GM12892 (cell line): ENCODE data around the gene CDC45.

Experiments
- DNase-seq: peaks from one replicate; pipeline ENCODE4 v3.0.0; 2011; ENCODE audit not compliant: insufficient read length
- FAIRE-seq: peaks from 2 replicates; lab custom pipeline; 2011; peaks lifted over from hg19 to GRCh38; lab: Jason Lieb, UNC
- POLR2A ChIP-seq: IDR thresholded peaks from 2 replicates; pipeline ENCODE4 v1.6.1; 2011; ENCODE audit warnings: low read depth, low read length, control low read depth
- POLR2AphosphoS5 ChIP-seq: IDR thresholded peaks from 2 replicates; pipeline ENCODE4 v1.6.1; 2011; ENCODE audit warnings: low read depth, low read length, control low read depth
- TAF1 ChIP-seq: IDR thresholded peaks from 2 replicates; pipeline ENCODE4 v1.6.1; 2011; ENCODE audit warnings: low read depth, mild to moderate bottlenecking, control low read depth, low read length, borderline replicate concordance

Gene CDC45

DNA sequence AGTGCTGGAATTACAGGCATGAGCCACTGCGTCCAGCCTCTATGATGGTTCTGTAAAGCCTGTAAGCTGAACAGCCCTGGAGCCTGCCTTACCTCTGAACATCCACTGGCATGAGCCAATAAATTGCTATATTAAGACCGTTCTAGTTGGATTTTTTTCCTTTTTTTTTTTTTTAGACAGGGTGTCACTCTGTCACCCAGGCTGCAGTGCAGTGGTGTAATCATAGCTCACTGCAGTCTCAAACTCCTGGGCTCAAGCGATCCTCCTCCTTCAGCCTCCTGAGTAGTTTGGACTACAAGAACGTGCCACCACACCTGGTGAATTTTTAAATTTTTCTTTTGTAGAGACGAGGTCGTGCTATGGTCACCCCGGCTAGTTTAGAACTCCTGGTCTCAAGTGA is 70.7 kb downstream of the CDC45 start:
- DNase-seq (no peak), FAIRE-seq (no peak)
- TF ChIP-seq POLR2A: no peak
- TF ChIP-seq POLR2AphosphoS5: no peak
- no peak for TF ChIP-seq TAF1

DNA sequence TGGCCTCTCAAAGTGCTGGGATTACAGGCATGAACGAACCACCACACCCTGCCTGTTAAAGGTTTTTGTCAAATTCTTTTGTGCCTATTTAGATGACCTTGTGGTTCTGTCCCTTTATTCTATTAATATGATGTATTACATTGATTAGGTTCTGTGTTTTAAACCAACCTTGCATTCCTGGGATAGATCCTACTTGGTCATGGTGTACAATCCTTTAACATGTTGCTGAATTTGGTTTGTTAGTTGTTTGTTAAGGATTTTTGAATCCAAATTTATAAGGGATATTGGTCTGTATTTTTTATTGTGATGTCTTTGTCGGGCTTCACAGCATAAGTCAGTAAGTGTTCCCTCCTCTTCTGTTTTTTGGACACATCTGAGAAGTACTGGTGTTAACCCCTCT is 73.5 kb downstream of the CDC45 start:
- FAIRE-seq (no peak), DNase-seq (no peak)
- TF ChIP-seq POLR2A: no peak
- TF ChIP-seq TAF1: no peak
- TF ChIP-seq POLR2AphosphoS5: no peak

DNA sequence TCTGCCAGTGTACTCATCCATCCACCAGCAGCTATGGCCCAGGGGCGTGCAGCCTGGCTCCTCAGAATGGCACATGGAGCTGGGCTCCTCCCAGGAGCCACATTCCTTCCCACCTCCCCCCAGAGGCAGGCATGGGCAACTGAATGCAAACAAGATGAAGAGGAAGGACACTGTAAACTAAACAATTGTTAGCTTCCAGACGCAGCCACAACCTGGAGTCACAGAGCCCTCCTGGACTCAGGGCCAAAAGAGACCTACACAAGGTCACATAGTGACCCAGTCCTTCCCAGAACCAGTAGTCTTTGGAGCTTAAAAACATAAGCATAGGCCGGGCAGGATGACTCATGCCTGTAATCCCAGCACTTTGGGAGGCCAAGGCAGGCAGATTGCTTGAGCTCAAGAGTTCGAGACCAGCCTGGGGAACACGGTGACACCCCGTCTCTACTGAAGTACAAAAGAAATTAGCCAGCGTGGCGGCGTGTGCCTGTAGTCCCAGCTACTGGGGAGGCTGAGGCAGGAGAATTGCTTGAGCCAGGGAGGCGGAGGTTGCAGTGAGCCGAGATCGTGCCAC is 75.2 kb downstream of the CDC45 start:
- no peak for FAIRE-seq
- TF ChIP-seq POLR2AphosphoS5 (no peak), TAF1 (no peak), POLR2A (no peak)
- DNase-seq: no peak

DNA sequence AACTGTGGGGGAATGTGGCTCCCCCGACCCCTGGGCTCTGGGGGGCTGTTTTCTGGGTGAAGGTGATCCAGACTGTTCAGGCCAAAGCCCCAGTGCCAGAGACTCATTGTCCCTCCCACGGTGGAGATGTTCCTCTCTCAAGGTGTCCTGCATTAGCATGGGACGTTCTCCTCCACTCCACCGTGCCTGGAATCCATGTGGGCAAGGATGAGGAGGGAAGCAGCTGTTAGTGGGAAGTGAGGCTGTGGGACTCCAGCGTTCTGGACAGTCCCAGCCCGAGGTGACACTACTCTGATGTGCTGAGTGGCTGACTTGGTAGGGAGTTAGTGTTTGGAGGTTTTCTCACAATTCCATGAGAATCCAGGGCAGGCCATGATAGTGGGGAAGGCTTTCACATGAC is 75.9 kb downstream of the CDC45 start:
- FAIRE-seq (no peak), DNase-seq (no peak)
- TF ChIP-seq POLR2A (no peak), POLR2AphosphoS5 (no peak), TAF1 (no peak)

DNA sequence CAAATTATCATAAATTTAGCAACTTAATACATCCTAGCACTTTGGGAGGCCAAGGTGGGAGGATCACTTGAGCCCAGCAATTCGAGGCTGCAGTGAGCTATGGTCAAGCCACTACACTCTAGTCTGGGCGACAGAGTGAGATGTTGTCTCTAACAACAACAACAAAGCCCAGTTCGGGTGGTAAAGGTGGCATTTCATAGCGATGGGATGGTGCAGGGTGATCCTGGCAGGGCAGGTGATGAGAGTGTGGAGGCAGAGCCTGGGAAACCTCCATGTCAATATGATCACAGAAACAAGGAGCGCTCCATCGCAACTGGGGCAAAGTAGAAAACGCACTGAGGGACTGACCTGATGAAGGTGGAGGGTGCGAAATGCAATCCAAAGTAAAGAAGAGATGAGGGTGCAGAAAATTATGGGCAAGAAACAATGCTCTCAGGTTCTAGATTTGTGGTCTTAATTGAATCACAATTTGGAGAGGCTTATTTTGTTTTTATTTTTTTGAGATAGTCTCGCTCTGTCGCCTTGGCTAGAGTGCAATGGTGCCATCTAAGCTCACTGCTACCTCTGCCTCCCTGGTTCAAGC is 77.3 kb downstream of the CDC45 start:
- DNase-seq (no peak), FAIRE-seq (no peak)
- TF ChIP-seq TAF1 (no peak), POLR2AphosphoS5 (no peak), POLR2A (no peak)

DNA sequence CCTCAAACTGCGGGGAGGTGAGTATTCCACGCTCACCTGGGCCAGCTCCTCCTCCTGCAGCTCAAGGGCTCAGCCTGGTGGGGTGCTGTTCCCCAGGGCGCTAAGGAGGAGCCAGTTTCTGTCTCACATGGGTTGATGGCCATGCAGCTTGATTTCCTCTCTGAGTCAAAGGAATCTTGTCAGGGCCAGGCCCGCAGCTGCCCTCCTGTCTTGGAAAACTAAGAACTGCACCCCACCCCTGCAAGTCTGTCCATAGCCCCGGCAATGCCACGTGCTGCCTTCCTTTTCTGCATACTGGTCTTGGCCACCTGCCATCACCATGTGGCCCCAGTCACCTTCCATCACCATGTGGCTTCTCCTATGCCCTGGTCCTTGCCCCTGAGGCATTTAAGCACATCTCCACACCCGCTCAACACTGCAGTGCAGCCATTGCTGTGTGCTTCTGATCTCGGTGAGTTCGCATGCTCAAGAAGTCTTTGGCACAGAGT is 79.6 kb downstream of the CDC45 start:
- DNase-seq: no peak
- FAIRE-seq: no peak
- no peak for TF ChIP-seq POLR2A
- no peak for TF ChIP-seq TAF1
- no peak for TF ChIP-seq POLR2AphosphoS5

DNA sequence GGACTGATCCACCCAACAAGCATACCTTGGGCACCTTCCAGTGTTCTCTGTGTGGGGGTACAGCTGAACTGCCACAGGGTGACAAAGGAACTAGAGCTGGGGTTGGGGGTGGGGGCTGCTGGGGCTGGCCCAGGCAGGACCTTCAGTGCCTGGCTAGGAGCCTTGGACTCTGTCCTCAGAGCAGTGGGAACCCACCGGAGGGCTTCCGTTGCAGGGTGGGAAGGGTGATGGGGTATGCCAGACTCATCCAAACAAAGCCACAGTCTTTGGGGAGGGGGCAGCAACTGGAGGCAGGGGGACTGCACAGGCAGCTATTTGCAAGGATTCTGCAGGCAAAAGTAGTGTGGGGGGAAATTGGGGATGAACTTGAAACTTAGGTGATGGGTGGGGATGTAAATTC is 80.2 kb downstream of the CDC45 start:
- no peak for TF ChIP-seq POLR2A
- TF ChIP-seq TAF1: no peak
- TF ChIP-seq POLR2AphosphoS5: no peak
- FAIRE-seq: no peak
- no peak for DNase-seq

DNA sequence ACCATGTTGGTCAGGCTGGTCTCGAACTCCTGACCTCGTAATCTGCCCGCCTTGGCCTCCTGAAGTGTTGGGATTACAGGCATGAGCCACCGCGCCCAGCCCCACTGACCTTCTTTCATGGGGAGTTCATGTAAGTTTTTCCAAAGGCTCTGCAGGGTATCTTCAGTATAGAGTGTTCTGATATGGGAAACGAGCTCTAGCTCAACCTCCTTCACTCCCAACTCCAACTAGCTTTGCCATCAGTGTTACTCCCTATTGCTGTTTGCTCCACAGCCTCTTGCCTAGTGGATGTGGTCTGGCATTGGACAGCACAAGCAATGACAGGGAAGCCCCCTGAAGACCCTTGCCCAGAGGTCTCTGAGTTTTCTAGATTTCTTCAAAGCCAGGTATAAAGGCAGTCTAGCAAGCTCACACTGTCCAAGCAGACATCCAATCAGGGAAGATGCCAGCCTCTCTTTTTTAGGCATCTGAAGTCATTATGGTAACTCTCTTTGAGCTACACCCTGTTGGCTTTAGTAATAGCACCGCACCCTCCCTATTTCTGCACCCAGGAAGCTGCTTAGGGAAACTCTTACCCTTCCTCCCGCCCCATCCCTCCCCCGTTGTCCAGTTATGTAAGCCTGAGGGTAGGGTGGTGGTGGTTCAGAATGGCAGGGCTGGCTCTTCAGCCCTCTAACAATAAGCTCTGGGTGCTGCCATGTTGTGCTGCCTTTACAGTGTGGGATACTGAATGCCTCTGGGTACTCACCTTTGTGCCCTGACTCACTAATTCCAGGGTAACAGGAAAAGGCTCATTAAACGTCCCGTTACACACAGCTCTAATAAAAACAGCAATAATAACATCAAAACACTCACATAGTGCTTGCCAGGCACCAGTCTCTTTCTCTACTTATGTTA is 85.9 kb downstream of the CDC45 start:
- no peak for TF ChIP-seq TAF1
- no peak for TF ChIP-seq POLR2A
- TF ChIP-seq POLR2AphosphoS5: no peak
- no peak for FAIRE-seq
- no peak for DNase-seq

DNA sequence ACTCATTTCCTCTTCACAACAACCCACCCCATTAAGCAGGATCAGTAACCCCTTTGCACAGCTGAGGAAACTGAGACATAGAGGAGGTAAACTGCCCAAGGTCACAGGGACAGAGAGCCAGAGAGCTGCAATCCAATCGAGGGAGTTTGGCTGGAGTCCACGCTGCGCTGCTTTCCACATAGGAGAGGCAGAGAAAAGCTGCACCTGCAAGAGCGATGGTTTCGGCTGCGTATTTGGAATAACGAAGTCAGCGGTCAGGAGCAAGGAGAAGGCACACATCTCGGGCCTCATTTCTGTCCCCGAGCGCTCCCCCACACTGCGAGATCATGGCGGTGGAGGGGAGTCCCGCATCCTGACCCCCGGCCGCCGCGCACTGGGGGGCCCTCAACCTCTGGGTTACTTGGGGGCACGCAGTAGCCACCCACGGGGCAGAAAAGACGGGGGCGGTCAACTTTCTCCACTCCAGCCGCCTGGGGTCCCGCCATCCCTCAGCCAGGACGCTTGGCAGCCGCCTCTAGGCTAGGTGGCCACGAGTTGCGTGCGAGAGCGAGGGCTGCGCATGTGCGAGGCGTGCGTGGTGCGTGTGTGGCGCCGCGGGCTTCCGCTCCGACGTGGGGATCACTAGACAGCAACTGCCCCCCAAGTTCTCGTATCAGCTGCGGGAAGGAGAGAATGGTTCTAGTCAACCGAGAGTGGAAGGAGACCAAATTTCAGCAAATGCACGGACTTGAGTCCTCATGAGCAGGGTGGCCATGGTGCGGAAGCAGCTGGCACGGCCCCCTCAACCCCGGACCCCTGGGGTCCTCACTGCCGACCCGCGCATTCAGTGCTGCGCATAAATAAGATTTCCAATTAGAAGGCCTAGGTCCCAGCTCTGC is 86.8 kb downstream of the CDC45 start:
- DNase-seq (no peak), FAIRE-seq (no peak)
- TF ChIP-seq TAF1 (no peak), POLR2A (no peak), POLR2AphosphoS5 (no peak)

DNA sequence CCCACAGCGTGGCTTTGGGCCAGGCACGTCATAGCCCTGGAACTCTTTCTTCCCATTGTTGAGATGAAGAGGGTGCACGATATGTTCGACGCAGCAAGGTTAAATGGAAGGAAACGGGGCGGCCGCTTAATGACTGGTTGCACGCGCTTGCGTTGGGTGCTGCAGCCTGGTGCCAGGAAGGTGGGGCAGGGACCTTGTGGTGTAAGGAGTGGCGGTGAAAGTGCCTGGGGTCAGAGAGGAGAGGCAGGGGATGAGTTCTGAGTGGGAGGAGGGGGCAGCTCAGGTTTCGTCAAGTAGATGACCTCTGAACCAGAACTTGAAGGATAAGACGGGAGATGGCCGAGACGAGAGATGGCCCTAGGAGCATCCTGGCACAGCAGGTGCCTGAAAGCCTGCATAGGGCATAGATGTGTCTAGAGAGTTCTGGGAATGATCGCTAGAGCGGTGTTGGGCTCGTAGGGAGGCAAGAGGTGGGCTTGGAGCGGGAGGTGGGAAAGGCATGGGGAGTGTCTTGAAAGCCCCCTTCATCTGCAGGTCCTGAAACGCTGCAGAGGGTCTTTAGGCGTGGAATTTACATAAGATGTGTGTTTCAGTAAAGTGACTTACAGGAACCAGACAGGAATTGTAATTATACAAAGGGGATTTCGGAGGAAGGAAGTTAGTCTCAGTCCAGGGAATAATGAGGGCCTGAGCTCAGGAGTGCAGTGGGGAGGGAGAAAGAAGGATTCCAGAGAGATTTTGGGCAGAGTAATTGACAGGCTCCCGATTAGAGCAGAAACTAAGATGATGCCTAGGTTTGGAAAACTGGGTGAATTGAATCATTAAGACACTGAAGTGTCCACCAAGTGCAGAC is 87.7 kb downstream of the CDC45 start:
- no peak for FAIRE-seq
- no peak for DNase-seq
- TF ChIP-seq POLR2A (no peak), TAF1 (no peak), POLR2AphosphoS5 (no peak)
